Vagina (tissue), 2 donors: ENCODE measurements around the gene SLC35G2.

ENCODE experiments used
- POLR2A ChIP-seq, 2 donors: fragments of 450-650 bp; IDR thresholded peaks; one replicate each; pipeline ENCODE4 v1.6.1; 2017; ENCODE audit warnings: antibody characterized with exemption in 2 of 2, mild to moderate bottlenecking in 2 of 2, moderate library complexity in 2 of 2
- TF ChIP-seq, protein P1 (sequence below), 3 experiments: fragments of 450-650 bp in 2 of 3; fragments of 200-600 bp in 1 of 3; sonication (generic) in 1 of 3; IDR thresholded peaks; one replicate each; pipeline ENCODE4 v1.5.1; 2017 to 2019; ENCODE audit warnings: antibody characterized with exemption in 3 of 3, mild to moderate bottlenecking in 2 of 3, moderate library complexity in 2 of 3

GRCh38 chr3:136844724-136845123 is 25.8 kb downstream of the SLC35G2 start:
- TF ChIP-seq, protein P1, sequence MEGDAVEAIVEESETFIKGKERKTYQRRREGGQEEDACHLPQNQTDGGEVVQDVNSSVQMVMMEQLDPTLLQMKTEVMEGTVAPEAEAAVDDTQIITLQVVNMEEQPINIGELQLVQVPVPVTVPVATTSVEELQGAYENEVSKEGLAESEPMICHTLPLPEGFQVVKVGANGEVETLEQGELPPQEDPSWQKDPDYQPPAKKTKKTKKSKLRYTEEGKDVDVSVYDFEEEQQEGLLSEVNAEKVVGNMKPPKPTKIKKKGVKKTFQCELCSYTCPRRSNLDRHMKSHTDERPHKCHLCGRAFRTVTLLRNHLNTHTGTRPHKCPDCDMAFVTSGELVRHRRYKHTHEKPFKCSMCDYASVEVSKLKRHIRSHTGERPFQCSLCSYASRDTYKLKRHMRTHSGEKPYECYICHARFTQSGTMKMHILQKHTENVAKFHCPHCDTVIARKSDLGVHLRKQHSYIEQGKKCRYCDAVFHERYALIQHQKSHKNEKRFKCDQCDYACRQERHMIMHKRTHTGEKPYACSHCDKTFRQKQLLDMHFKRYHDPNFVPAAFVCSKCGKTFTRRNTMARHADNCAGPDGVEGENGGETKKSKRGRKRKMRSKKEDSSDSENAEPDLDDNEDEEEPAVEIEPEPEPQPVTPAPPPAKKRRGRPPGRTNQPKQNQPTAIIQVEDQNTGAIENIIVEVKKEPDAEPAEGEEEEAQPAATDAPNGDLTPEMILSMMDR (IDR thresholded peaks at IDR 0.05) = no peak
- no peak for TF ChIP-seq POLR2A (IDR thresholded peaks at IDR 0.05)
